ENCODE results near the gene NFATC4. TPM values are rescaled to one million over a fixed set of nuclear protein-coding genes. Genes with fewer than 3 reads are reported as not detected.

The NFATC4 gene
- total and polyA plus RNA-seq, 2 of the 4 experiments (the other 2 are of a cell fraction), result 15.6 to 35.8 TPM

DNA sequence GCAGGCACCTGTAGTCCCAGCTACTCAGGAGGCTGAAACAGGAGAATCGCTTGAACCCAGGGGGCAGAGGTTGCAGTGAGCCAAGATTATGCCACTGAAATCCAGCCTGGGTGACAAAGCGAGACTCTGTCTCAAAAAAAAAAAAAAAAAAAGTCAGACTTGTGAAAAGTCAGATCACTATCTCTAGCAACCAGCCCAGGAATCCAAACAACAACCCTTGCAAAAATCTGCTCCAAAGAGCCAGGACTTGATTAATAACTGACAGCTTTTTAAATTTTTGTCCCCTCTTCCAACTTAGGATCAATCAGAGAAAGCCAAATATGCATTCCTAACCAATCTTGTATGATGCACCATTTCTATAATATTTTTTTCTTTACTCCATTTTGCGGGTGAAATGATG lies 7.7 kb upstream of the NFATC4 start:
- no peak overlapping the region for H3K4ac ChIP-seq (ENCODE audit: low read depth, low read length)
- H3K18ac ChIP-seq (ENCODE audit: low read depth, low read length), result no peak overlapping the region
- in situ Hi-C loops (cut with MboI; ENCODE audit: low sequenced_read_pairs) (loop anchor here (10.0 kb wide), 1 partner anchor 75 kb away; no protein-coding TSS in a partner anchor), intact Hi-C loops (cut with micrococcal nuclease) (no loop called here), dilution Hi-C loops (cut with HindIII; ENCODE audit: low sequenced_read_pairs, unreplicated experiment) (no loop called here)
- H3K27ac ChIP-seq (ENCODE audit: insufficient read depth, low read length), result no peak overlapping the region
- no peak overlapping the region for H2AK9ac ChIP-seq (replicated peaks; ENCODE audit: low read depth, low read length, poor library complexity)
- WGBS, 2 experiments (ENCODE audit: extremely low coverage in 2 of 2, insufficient read length in 1 of 2), result no CpG with 5 or more reads among the region's 3 CpGs
- H3K56ac ChIP-seq (ENCODE audit: extremely low read depth, insufficient read depth, low read length), result no peak overlapping the region
- peaks cover 5% of the 10 kb centered on the region; the same call in 1 of the 2 replicates for H3K4me1 ChIP-seq (ENCODE audit: control insufficient read depth, insufficient read depth, low read length)
- H4K5ac ChIP-seq (ENCODE audit: low read depth, low read length), result no peak overlapping the region
- no peak overlapping the region for H4K8ac ChIP-seq (ENCODE audit: low read depth in 2 of 2, low read length in 2 of 2)
- ATAC-seq (ENCODE audit: low read depth), result no peak
- H2BK120ac ChIP-seq (ENCODE audit: low read depth, low read length), result no peak overlapping the region
- no peak overlapping the region for H3K4me2 ChIP-seq (ENCODE audit: low read depth, low read length)
- H3K79me1 ChIP-seq (ENCODE audit: low read depth in 1 of 2, low read length in 2 of 2), result no peaks in the 10 kb centered on the region
- peaks cover 6% of the 10 kb centered on the region; the same call in 1 of the 2 replicates for H3K9me1 ChIP-seq (ENCODE audit: insufficient read depth, low read length)
- POLR2A ChIA-PET (ENCODE audit: unreplicated experiment), result no interaction called here
- no peak overlapping the region for H2AK5ac ChIP-seq (ENCODE audit: low read depth, low read length)
- no TSS peak for BruUV-seq (replicated peaks)
- DNase-seq, result no peak
- H3K4me3 ChIP-seq (ENCODE audit: insufficient read depth, low read depth, low read length), result no peak overlapping the region
- no peaks in the 10 kb centered on the region; the same call in 1 of the 2 replicates for H3K27me3 ChIP-seq (ENCODE audit: control insufficient read depth, insufficient read depth, low read length)
- no peak overlapping the region for H2AFZ ChIP-seq (replicated peaks; ENCODE audit: low read length, poor library complexity)
- H3K14ac ChIP-seq (replicated peaks; ENCODE audit: low read depth, low read length), result no peak overlapping the region
- no peak for TF ChIP-seq FOS (IDR thresholded peaks at IDR 0.05; ENCODE audit: low read depth, low read length)
- no peak for TF ChIP-seq CHD1 (IDR thresholded peaks at IDR 0.05; ENCODE audit: low read depth, low read length)
- no peak for TF ChIP-seq CEBPB (IDR thresholded peaks at IDR 0.05; ENCODE audit: low read depth, low read length)
- TF ChIP-seq, protein P1, sequence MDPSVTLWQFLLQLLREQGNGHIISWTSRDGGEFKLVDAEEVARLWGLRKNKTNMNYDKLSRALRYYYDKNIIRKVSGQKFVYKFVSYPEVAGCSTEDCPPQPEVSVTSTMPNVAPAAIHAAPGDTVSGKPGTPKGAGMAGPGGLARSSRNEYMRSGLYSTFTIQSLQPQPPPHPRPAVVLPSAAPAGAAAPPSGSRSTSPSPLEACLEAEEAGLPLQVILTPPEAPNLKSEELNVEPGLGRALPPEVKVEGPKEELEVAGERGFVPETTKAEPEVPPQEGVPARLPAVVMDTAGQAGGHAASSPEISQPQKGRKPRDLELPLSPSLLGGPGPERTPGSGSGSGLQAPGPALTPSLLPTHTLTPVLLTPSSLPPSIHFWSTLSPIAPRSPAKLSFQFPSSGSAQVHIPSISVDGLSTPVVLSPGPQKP (IDR thresholded peaks at IDR 0.05; ENCODE audit: borderline replicate concordance, low read depth, low read length), result no peak
- no peak for TF ChIP-seq MXI1 (IDR thresholded peaks at IDR 0.05; ENCODE audit: borderline replicate concordance, low read depth, low read length)
- TF ChIP-seq, protein P2, sequence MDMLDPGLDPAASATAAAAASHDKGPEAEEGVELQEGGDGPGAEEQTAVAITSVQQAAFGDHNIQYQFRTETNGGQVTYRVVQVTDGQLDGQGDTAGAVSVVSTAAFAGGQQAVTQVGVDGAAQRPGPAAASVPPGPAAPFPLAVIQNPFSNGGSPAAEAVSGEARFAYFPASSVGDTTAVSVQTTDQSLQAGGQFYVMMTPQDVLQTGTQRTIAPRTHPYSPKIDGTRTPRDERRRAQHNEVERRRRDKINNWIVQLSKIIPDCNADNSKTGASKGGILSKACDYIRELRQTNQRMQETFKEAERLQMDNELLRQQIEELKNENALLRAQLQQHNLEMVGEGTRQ (IDR thresholded peaks at IDR 0.05; ENCODE audit: low read depth, low read length), result no peak
- TF ChIP-seq POLR2A (IDR thresholded peaks at IDR 0.05; ENCODE audit: low read depth, low read length), result no peak
- no peak for TF ChIP-seq RFX5 (IDR thresholded peaks at IDR 0.05; ENCODE audit: low read depth, low read length)
- no peak for TF ChIP-seq MAZ (IDR thresholded peaks at IDR 0.05; ENCODE audit: borderline replicate concordance, low read depth, low read length)
- no peak for TF ChIP-seq SMC3 (IDR thresholded peaks at IDR 0.05; ENCODE audit: low read depth, low read length)
- TF ChIP-seq RAD21 (IDR thresholded peaks at IDR 0.05; ENCODE audit: low read length), result no peak
- no peak for TF ChIP-seq NFE2L2 (IDR thresholded peaks at IDR 0.05; ENCODE audit: low read depth, low read length)
- no peak for TF ChIP-seq MAFK (IDR thresholded peaks at IDR 0.05; ENCODE audit: low read depth, low read length)
- no peak for TF ChIP-seq RCOR1 (IDR thresholded peaks at IDR 0.05; ENCODE audit: insufficient replicate concordance, low read length)
- TF ChIP-seq, protein P3, sequence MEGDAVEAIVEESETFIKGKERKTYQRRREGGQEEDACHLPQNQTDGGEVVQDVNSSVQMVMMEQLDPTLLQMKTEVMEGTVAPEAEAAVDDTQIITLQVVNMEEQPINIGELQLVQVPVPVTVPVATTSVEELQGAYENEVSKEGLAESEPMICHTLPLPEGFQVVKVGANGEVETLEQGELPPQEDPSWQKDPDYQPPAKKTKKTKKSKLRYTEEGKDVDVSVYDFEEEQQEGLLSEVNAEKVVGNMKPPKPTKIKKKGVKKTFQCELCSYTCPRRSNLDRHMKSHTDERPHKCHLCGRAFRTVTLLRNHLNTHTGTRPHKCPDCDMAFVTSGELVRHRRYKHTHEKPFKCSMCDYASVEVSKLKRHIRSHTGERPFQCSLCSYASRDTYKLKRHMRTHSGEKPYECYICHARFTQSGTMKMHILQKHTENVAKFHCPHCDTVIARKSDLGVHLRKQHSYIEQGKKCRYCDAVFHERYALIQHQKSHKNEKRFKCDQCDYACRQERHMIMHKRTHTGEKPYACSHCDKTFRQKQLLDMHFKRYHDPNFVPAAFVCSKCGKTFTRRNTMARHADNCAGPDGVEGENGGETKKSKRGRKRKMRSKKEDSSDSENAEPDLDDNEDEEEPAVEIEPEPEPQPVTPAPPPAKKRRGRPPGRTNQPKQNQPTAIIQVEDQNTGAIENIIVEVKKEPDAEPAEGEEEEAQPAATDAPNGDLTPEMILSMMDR (conservative IDR thresholded peaks at IDR 0.05; ENCODE audit: low read depth, low read length), result no peak
- TF ChIP-seq BHLHE40 (IDR thresholded peaks at IDR 0.05; ENCODE audit: low read depth, low read length), result no peak
- H4K20me1 ChIP-seq (ENCODE audit: insufficient read depth, low read length), result no peaks in the 10 kb centered on the region
- H3K23ac ChIP-seq (ENCODE audit: low read depth, low read length), result no peak overlapping the region
- H3K9me3 ChIP-seq (ENCODE audit: control insufficient read depth, insufficient read depth, low read length), result no peaks in the 10 kb centered on the region
- CTCF ChIA-PET, result no interaction called here
- no peak overlapping the region for H4K91ac ChIP-seq (ENCODE audit: insufficient read depth, low read depth, low read length)
- H2BK5ac ChIP-seq (ENCODE audit: low read depth, low read length, poor library complexity, severe bottlenecking), result no peak overlapping the region
- no peak overlapping the region for H3K9ac ChIP-seq (ENCODE audit: low read depth, low read length)
- H3K36me3 ChIP-seq (ENCODE audit: control insufficient read depth, insufficient read depth, low read length), result no peaks in the 10 kb centered on the region
- H2BK20ac ChIP-seq (ENCODE audit: low read depth, low read length), result no peak overlapping the region
- H2BK15ac ChIP-seq (ENCODE audit: low read depth, low read length), result no peak overlapping the region

Data from IMR-90 (cell line).